IMR-90 (cell line): ENCODE measurements around the gene ABLIM3. TPM values are rescaled to one million over a fixed set of nuclear protein-coding genes. Genes with fewer than 3 reads are reported as not detected.

Experiments used
- ATAC-seq: fragments of 200-7000 bp; cut with Tn5 transposase; 2 replicates; pipeline ENCODE4 v1.9.1; 2020; ENCODE audit warnings: low read depth, mild to moderate bottlenecking, moderate library complexity
- BruUV-seq: library from RNA; stranded (reverse); fragments of 400-500 nt; replicated peaks from 2 replicates; lab custom pipeline; 2021; lab: Mats Ljungman, UMichigan
- CTCF ChIA-PET: fragments of 300-600 bp; formaldehyde crosslinking; extraction: SDS; loops from one replicate; lab custom pipeline; 2021; ENCODE audit warnings: antibody characterized with exemption; lab: Yijun Ruan, JAX
- POLR2A ChIA-PET: fragments of 300-600 bp; sonication (Branson Sonifier 250); formaldehyde crosslinking; loops from one replicate; lab custom pipeline; 2022; ENCODE audit warnings: antibody characterized with exemption; ENCODE audit not compliant: unreplicated experiment; lab: Charles Lee
- DNase-seq: peaks from one replicate; pipeline ENCODE4 v3.0.0; 2013
- H2AFZ ChIP-seq: replicated peaks from 2 replicates; pipeline ENCODE3; 2013; ENCODE audit warnings: low read length, mild to moderate bottlenecking; ENCODE audit not compliant: poor library complexity
- H2AK5ac ChIP-seq: 2 replicates; pipeline ENCODE4 v1.6.1; 2013; ENCODE audit warnings: low read depth, low read length, inconsistent platforms
- H2AK9ac ChIP-seq: replicated peaks from 2 replicates; pipeline ENCODE3; 2013; ENCODE audit warnings: mild to moderate bottlenecking, low read depth, low read length, moderate library complexity; ENCODE audit not compliant: poor library complexity
- H2BK120ac ChIP-seq: 2 replicates; pipeline ENCODE4 v1.6.1; 2013; ENCODE audit warnings: low read depth, low read length, inconsistent platforms
- H2BK15ac ChIP-seq: 3 replicates; pipeline ENCODE4 v1.6.1; 2013; ENCODE audit warnings: low read depth, low read length, inconsistent platforms
- H2BK20ac ChIP-seq: 2 replicates; pipeline ENCODE4 v1.6.1; 2013; ENCODE audit warnings: low read depth, mild to moderate bottlenecking, inconsistent platforms, low read length, moderate library complexity
- H2BK5ac ChIP-seq: 2 replicates; pipeline ENCODE4 v1.6.1; 2013; ENCODE audit warnings: mild to moderate bottlenecking, low read depth, low read length, inconsistent platforms; ENCODE audit not compliant: poor library complexity, severe bottlenecking
- H3K14ac ChIP-seq: replicated peaks from 2 replicates; pipeline ENCODE4 v1.6.1; 2013; ENCODE audit warnings: low read depth, low read length, inconsistent platforms
- H3K18ac ChIP-seq: 2 replicates; pipeline ENCODE4 v1.6.1; 2013; ENCODE audit warnings: low read depth, low read length, control low read depth
- H3K23ac ChIP-seq: 2 replicates; pipeline ENCODE4 v1.6.1; 2013; ENCODE audit warnings: low read depth, low read length, inconsistent platforms
- H3K27ac ChIP-seq: 2 replicates; pipeline ENCODE4 v1.5.1; 2013; ENCODE audit warnings: mild to moderate bottlenecking, control low read depth, low read length; ENCODE audit not compliant: insufficient read depth
- H3K27me3 ChIP-seq: 2 replicates; pipeline ENCODE4 v1.6.1; 2013; ENCODE audit warnings: low read length; ENCODE audit not compliant: control insufficient read depth, insufficient read depth
- H3K36me3 ChIP-seq: 2 replicates; pipeline ENCODE4 v1.6.1; 2013; ENCODE audit warnings: low read length, mixed read lengths; ENCODE audit not compliant: control insufficient read depth, insufficient read depth
- H3K4ac ChIP-seq: 2 replicates; pipeline ENCODE4 v1.6.1; 2013; ENCODE audit warnings: low read depth, low read length, inconsistent platforms
- H3K4me1 ChIP-seq: 2 replicates; pipeline ENCODE4 v1.6.1; 2013; ENCODE audit warnings: low read length, mixed read lengths; ENCODE audit not compliant: control insufficient read depth, insufficient read depth
- H3K4me2 ChIP-seq: 2 replicates; pipeline ENCODE4 v1.6.1; 2013; ENCODE audit warnings: low read depth, mild to moderate bottlenecking, control low read depth, low read length, moderate library complexity
- H3K4me3 ChIP-seq: 2 replicates; pipeline ENCODE4 v1.5.1; 2013; ENCODE audit warnings: low read depth, mild to moderate bottlenecking, control low read depth, low read length, moderate library complexity; ENCODE audit not compliant: insufficient read depth
- H3K56ac ChIP-seq: 2 replicates; pipeline ENCODE4 v1.6.1; 2013; ENCODE audit warnings: low read length, inconsistent platforms; ENCODE audit not compliant: insufficient read depth; ENCODE audit errors: extremely low read depth
- H3K79me1 ChIP-seq, 2 experiments: 2 replicates each; pipeline ENCODE4 v1.6.1; 2013; ENCODE audit warnings: low read length in 2 of 2, inconsistent platforms in 1 of 2, low read depth in 1 of 2
- H3K9ac ChIP-seq: 2 replicates; pipeline ENCODE4 v1.6.1; 2013; ENCODE audit warnings: low read depth, low read length, control low read depth
- H3K9me1 ChIP-seq: 2 replicates; pipeline ENCODE4 v1.6.1; 2013; ENCODE audit warnings: low read length, inconsistent platforms; ENCODE audit not compliant: insufficient read depth
- H3K9me3 ChIP-seq: 2 replicates; pipeline ENCODE4 v1.6.1; 2013; ENCODE audit warnings: low read length; ENCODE audit not compliant: control insufficient read depth, insufficient read depth
- H4K20me1 ChIP-seq: 2 replicates; pipeline ENCODE4 v1.6.1; 2013; ENCODE audit warnings: low read length, inconsistent platforms; ENCODE audit not compliant: insufficient read depth
- H4K5ac ChIP-seq: 2 replicates; pipeline ENCODE4 v1.6.1; 2013; ENCODE audit warnings: mild to moderate bottlenecking, low read depth, low read length, control low read depth
- H4K8ac ChIP-seq, 2 experiments: 2 replicates each; pipeline ENCODE4 v1.6.1; 2013; ENCODE audit warnings: low read depth in 2 of 2, low read length in 2 of 2, control low read depth in 1 of 2, inconsistent platforms in 1 of 2
- H4K91ac ChIP-seq: 2 replicates; pipeline ENCODE4 v1.6.1; 2013; ENCODE audit warnings: low read depth, low read length, inconsistent platforms; ENCODE audit not compliant: insufficient read depth
- CHD1 ChIP-seq: IDR thresholded peaks from 2 replicates; pipeline ENCODE4 v1.6.1; 2012; ENCODE audit warnings: low read depth, low read length, improper control_type of control experiment
- FOS ChIP-seq: fragments of 150-350 bp; IDR thresholded peaks from 2 replicates; pipeline ENCODE4 v1.6.1; 2016; ENCODE audit warnings: low read depth, low read length
- NFE2L2 ChIP-seq: fragments of 150-350 bp; IDR thresholded peaks from 2 replicates; pipeline ENCODE4 v1.6.1; 2016; ENCODE audit warnings: low read depth, mild to moderate bottlenecking, low read length
- POLR2A ChIP-seq: IDR thresholded peaks from 2 replicates; pipeline ENCODE4 v1.6.1; 2012; ENCODE audit warnings: mild to moderate bottlenecking, low read depth, low read length
- SMC3 ChIP-seq: fragments of 150-350 bp; IDR thresholded peaks from 2 replicates; pipeline ENCODE4 v1.6.1; 2016; ENCODE audit warnings: low read depth, mild to moderate bottlenecking, antibody characterized with exemption, low read length, moderate library complexity
- WGBS, 2 experiments: methylation state at CpG; one replicate each; pipeline versions ENCODE4 v1.1.5 to v1.1.7; 2013; ENCODE audit warnings: missing lambda C conversion rate in 2 of 2; ENCODE audit not compliant: insufficient read length in 1 of 2; ENCODE audit errors: extremely low coverage in 2 of 2; 5-methylcytosine and 5-hydroxymethylcytosine counted together
- dilution Hi-C: fragments of 300-500 bp; cut with HindIII; formaldehyde crosslinking; loops from one replicate; pipeline ENCODE4 v1.14.3; 2018; ENCODE audit warnings: low sequenced_read_pairs; ENCODE audit not compliant: unreplicated experiment
- in situ Hi-C: fragments of 300-500 bp; cut with MboI; formaldehyde crosslinking; loops from 3 replicates; pipeline ENCODE4 v1.14.3; 2019; ENCODE audit warnings: low sequenced_read_pairs, inconsistent platforms, mixed read lengths
- intact Hi-C: fragments of 100-400 bp; cut with micrococcal nuclease; formaldehyde crosslinking; loops from 2 replicates; pipeline ENCODE4 v1.10.0; 2022
- polyA plus RNA-seq, 3 experiments: library from polyadenylated mRNA; depleted of rRNA; stranded (reverse); fragments of >200 nt; gene quantifications; 2 replicates each; pipeline ENCODE4 v1.2.3, GENCODE V29; 2012; ENCODE audit warnings: low replicate concordance in 1 of 3
- total RNA-seq: library from RNA; depleted of rRNA; stranded (reverse); fragments of >200 nt; gene quantifications from 2 replicates; pipeline ENCODE4 v1.2.3, GENCODE V29; 2012

The ABLIM3 gene
- total and polyA plus RNA-seq, 2 of the 4 experiments (the other 2 are of a cell fraction): 33.3 to 69.9 TPM

GRCh38 chr5:149280124-149280523 is 138.8 kb downstream of the ABLIM3 start:
- no peaks in the 10 kb centered on the region for H3K9me3 ChIP-seq
- no peak overlapping the region for H2BK15ac ChIP-seq
- H2AK5ac ChIP-seq: no peak overlapping the region
- H4K91ac ChIP-seq: no peak overlapping the region
- H3K23ac ChIP-seq: no peak overlapping the region
- H3K9me1 ChIP-seq: peaks cover 9% of the 10 kb centered on the region; the same call in 1 of the 2 replicates
- H3K4me3 ChIP-seq: no peak overlapping the region
- no peak overlapping the region for H3K56ac ChIP-seq
- dilution Hi-C loops (no loop called here), intact Hi-C loops (no loop called here), in situ Hi-C loops (no loop called here)
- no peaks in the 10 kb centered on the region; the same call in 1 of the 2 replicates for H3K27me3 ChIP-seq
- ChIA-PET CTCF (interaction anchor here (1.0 kb wide), 2 partner anchors 13 to 14 kb away, joined by 3 to 4 read pairs; no protein-coding TSS in a partner anchor), POLR2A (no interaction called here)
- H2BK5ac ChIP-seq: no peak overlapping the region
- ATAC-seq (no peak), DNase-seq (no peak)
- peaks cover 4% of the 10 kb centered on the region; the same call in 1 of the 2 replicates for H4K20me1 ChIP-seq
- no peak overlapping the region for H3K18ac ChIP-seq
- no peak overlapping the region for H4K5ac ChIP-seq
- H2BK120ac ChIP-seq: no peak overlapping the region
- peaks cover 0 to 14% of the 10 kb centered on the region in 2 experiments; a peak in 1 of 4 replicates for H3K79me1 ChIP-seq
- H4K8ac ChIP-seq: no peak overlapping the region
- peaks cover 4% of the 10 kb centered on the region for H3K4me1 ChIP-seq
- H3K36me3 ChIP-seq: no peaks in the 10 kb centered on the region
- no peak overlapping the region for H3K4me2 ChIP-seq
- H3K9ac ChIP-seq: no peak overlapping the region
- no peak overlapping the region for H2AFZ ChIP-seq
- no peak overlapping the region for H3K14ac ChIP-seq
- no peak overlapping the region for H2AK9ac ChIP-seq
- H2BK20ac ChIP-seq: no peak overlapping the region
- TF ChIP-seq POLR2A (no peak), CHD1 (no peak), NFE2L2 (no peak), SMC3 (no peak), FOS (no peak)
- WGBS, 2 experiments: no CpG with 5 or more reads among the region's 1 CpG
- H3K27ac ChIP-seq: no peak overlapping the region
- no peak overlapping the region for H3K4ac ChIP-seq
- no TSS peak for BruUV-seq
